ENCODE measurements around the gene AREL1.

The AREL1 gene

DNA sequence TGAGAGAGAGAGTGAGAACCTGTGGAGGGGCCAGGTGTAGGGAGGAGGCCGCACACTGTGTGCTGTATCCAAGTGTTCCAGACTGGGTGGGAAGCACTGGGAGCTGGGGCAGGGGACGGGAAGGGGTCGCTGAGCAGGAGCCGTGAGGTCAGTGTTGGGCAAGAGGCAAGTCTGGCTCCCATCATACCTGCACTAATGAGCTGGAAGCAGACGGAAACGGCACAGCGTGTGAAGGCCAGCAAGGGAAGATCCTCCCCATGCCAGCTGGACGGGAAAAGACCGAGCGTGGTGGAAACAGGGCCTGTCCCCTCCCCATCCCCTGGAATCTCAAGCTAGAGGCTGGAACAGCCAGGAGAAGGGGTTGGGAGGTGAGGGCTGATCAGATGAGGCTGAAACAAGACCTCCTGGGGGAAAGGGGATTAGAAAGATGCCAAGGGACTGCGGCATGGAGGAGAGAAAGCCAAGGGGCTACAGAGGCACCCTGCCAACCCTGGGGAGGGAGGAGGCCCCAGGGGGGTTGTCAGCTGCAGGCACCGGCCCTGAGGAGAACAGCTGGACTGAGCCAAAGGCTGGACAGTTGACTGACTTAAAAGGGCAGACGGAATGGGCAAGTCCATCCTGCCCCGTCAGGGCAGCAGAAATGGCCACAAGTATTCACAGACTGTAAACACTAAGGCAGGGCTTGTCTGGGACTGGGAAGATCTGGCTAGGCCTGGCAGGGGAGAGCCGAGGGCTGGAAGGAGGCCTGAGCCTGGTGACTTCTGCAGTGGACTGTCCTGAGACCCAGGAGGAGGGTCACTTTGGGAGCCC lies 81.8 kb downstream of the AREL1 start:
- DNase-seq: no peak

DNA sequence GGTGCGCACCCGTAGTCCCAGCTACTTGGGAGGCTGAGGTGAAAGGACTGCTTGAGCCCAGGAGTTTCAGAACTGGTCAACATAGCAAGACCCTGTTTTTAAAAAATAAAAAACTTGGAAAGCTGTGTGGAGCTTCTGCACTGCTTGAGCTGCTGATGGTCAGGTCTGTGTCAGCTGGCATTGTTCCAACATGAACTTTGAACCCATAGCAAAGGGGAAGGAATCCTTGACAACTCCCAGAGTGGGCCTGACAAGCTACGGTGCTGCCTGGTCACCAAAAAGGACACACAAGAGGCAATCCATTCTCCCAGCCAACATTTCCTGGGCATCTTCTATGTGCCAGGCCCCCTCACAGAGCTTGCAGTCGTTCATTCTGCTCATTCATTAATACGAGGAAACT lies 84.5 kb downstream of the AREL1 start:
- no peak for DNase-seq

DNA sequence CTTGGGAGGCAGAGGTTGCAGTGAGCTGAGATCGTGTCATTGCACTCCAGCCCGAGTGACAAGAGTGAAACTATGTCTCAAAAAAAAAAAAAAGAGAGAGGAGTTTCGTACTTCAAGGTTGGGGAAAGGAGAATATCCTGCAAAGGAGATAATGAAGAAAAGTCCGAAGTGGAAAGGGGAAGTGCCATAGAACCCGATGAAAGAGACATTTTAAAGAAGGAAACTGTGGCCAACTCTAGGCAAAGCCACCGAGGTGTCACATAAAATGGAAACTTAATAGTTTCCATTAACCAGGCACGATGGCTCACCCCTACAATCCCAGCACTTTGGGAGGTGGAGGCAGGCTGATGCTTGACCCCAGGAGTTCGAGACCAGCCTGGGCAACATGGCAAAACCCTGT lies 85.8 kb downstream of the AREL1 start:
- no peak for DNase-seq

DNA sequence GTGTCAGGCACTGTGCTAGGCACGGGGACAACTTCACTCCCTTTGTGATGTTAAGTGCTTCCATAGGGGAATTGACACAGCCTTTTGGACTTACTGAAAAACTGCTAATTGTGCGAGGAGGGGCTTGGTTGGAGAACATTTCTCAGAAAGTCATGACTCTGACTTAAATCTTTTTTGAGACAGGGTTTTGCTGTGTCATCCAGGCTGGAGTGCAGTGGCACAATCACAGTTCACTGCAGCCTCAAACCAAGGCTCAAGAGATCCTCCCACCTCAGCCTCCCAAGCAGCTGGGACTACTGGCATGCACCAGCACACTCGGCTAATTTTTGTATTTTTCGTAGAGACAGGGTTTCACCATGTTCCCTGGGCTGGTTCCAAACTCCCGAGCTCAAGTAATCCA lies 90.6 kb downstream of the AREL1 start:
- DNase-seq: no peak

GRCh38 chr14:74621556-74621955 lies 91.3 kb downstream of the AREL1 start:
- DNase-seq: no peak

GRCh38 chr14:74620923-74621322 lies 92.0 kb downstream of the AREL1 start:
- DNase-seq: no peak

DNA sequence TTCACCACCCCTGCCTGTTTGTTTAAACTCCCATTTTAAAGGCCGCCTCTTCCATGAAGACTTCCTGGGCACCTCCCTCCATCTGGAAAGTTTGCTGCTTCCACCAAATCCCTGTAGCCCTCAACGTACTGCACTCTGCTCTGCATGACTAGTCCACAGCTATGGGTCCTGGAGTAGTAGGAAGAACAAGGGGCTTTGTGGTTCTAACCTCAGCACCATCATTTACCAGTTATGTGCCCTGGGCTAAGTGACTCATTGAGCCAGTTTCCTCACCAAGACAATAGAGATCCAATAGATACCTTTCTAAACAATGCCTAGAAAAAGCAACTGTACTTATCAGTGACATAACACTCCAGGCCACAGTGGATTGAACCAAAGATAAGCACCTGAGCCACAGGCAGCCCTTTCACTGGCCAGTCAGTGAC lies 92.4 kb downstream of the AREL1 start:
- no peak for DNase-seq

GRCh38 chr14:74619672-74620131 lies 93.2 kb downstream of the AREL1 start:
- DNase-seq: no peak

GRCh38 chr14:74618078-74618952 lies 94.6 kb downstream of the AREL1 start:
- no peak for DNase-seq

DNA sequence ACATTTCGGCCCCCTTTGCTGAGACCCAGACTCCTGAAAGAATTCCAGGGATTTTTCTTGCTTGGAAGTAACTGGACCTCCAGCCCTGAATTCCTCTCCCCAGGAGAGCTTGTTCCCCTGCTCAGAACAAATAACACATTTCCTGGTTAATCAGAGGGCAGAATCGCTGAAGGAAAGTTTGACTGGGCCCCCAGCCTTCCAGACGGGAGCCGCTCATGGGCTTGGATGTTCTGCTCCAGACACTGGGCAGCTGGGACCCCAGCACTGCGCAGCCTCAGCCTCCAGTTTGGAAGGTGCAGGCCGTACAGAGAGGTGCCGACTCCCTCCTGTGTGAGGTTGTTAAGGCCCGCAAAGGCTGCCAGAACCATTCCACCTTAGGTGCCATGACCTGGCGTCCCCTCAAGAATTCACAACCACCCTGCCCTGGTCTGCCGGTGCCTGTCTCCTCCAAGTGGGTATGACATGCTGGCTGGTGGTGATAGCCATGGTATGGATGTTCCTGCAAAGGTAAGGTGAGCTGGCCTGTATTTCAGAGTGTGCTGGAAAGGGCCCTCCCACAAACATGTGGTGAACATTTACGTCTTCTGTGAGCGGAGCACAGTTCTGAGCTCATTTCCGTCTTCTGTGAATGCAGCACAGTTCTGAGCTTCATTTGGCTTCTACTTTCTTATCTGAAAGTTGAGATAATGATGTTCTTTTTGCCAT lies 95.7 kb downstream of the AREL1 start:
- no peak for DNase-seq

DNA sequence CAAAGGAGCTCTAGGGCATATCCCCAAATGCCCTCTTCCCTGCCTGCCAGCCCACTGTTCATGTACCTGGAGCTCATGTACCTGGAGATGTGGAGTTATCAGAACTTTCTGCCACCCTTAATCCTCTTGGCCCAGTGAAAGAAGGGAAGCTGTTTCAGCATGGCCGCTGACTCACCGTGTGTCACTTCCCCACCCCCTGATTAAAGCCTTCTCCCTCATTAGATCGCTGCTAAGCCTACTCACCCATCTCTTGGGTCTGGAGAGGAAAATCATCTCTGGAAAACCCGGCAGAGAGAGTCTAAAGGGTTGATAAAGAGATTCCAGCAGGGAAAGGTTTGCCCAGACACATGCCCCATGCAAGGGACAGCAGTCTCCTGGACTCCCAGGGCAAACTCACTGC lies 96.4 kb downstream of the AREL1 start:
- no peak for DNase-seq

GRCh38 chr14:74615735-74616134 lies 97.1 kb downstream of the AREL1 start:
- DNase-seq: no peak

- no peak for DNase-seq
Measured at GRCh38 chr14:74614508-74615495, 98.1 kb downstream of the AREL1 start.

DNA sequence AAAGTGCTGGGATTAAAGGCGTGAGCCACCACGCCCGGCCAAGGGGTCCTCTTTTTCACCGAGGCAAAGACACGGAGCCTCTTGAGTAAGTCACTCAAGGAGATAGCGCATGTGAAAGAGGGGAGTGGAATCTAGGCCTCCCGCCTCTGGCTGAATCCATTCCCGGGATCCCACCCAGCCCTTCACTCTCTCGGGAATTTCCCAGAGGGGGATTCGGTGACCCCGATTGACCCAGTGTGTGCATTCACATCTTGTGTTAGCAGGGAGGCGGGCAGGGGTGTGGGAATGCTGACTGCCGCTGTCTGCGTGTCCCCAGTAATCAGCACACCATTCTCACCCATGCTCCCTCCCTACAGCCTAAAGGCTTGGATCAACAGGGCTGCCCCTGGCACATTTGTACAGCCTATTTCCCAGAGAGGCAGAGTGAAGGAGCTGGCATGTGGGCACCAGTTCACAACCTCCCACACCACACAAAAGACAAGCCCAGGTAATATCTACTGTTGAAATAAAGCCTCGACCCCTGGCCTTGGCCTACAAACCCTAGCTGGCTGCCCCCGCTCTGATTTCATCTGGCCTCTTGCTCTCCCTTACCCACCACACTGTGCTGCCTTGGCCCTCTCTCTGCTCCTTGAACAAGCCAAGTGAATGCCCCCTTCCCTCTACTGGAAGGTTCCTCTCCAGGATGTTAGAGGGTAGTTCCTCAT lies 99.5 kb downstream of the AREL1 start:
- no peak for DNase-seq

GRCh38 chr14:74612350-74613021 lies 100.4 kb downstream of the AREL1 start:
- DNase-seq: no peak

DNA sequence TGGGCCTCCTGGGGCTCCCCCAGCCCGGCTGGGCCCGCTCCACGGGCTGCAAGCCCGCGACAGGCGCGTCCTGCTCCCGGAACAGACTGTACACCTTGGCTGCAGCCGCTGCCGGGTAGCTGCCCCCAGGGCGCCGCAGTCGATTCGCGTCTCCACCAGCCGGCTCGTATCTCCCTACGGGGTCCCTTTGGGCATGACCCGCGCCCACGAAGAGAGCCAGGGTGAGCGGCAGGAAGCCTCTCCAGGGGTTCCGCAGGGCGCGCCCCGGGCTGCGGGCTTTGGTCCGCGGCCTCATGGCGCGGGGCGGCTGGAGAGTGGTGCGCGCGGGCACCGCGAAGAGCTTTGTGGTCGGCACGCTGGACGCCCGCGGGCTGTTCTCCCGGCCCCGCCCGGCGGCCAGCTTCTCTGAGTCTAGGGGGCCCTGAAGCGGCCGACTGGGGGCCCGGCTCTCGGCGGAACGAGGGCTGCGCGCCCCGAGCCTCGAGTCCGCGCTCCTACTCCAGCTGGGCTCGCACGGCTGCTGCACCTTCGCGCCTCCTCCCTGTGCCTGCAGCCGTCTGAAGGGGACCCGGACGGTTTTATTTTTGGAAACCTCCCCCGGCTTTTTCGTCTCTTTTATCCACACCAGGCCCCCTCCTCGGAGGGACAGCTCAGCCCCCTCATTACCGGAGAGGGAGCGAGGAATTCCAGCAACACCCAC lies 101.1 kb downstream of the AREL1 start, which contains the start of gene LTBP2:
Gene LTBP2 (minus strand): TSS at position 588 of the 700 bp plus-strand sequence. CDS start 293 bp downstream, at position 295.
- DNase-seq: no peak

Measured in cortex of kidney (tissue), 1 donor.